HCT116 (cell line): ENCODE measurements around the gene POLE3.

Experiments used
- CEBPB ChIP-seq: IDR thresholded peaks from 2 replicates; pipeline ENCODE4 v1.6.1; 2012; ENCODE audit warnings: low read depth
- CTCF ChIP-seq, 3 experiments: fragments of 200-600 bp in 1 of 3; sonication (generic) in 1 of 3; IDR thresholded peaks in 2 of 3; conservative IDR thresholded peaks in 1 of 3; 2 replicates each; pipeline ENCODE4 v1.5.1; 2012 to 2017; ENCODE audit warnings: low read depth in 2 of 3, low read length in 2 of 3, antibody characterized with exemption in 1 of 3, borderline replicate concordance in 1 of 3, control low read depth in 1 of 3, mild to moderate bottlenecking in 1 of 3, mixed read lengths in 1 of 3, mixed run types in 1 of 3, moderate library complexity in 1 of 3; ENCODE audit not compliant: insufficient read depth in 1 of 3
- EGR1 ChIP-seq: IDR thresholded peaks from 2 replicates; pipeline ENCODE4 v1.6.1; 2012; ENCODE audit warnings: low read depth
- EZH2 ChIP-seq: fragments of 200-600 bp; sonication (generic); IDR thresholded peaks from 2 replicates; pipeline ENCODE4 v1.6.1; 2017; ENCODE audit warnings: antibody characterized with exemption, mixed run types
- EZH2phosphoT487 ChIP-seq: fragments of 200-600 bp; IDR thresholded peaks from 2 replicates; pipeline ENCODE4 v1.6.1; 2018; ENCODE audit warnings: antibody characterized with exemption, borderline replicate concordance
- JUND ChIP-seq: IDR thresholded peaks from 2 replicates; pipeline ENCODE4 v1.6.1; 2012
- MAX ChIP-seq: IDR thresholded peaks from 2 replicates; pipeline ENCODE4 v1.6.1; 2012
- POLR2A ChIP-seq: IDR thresholded peaks from 2 replicates; pipeline ENCODE4 v1.7.0; 2011; ENCODE audit warnings: borderline replicate concordance; ENCODE audit not compliant: insufficient read depth, insufficient read length; ENCODE audit errors: extremely low read depth
- POLR2AphosphoS5 ChIP-seq: IDR thresholded peaks from 2 replicates; pipeline ENCODE4 v1.6.1; 2011; ENCODE audit warnings: mild to moderate bottlenecking, low read depth, low read length, moderate library complexity
- REST ChIP-seq: IDR thresholded peaks from 2 replicates; pipeline ENCODE4 v1.6.1; 2012; ENCODE audit warnings: low read depth
- SIN3A ChIP-seq: IDR thresholded peaks from 2 replicates; pipeline ENCODE4 v1.6.1; 2012; ENCODE audit warnings: low read depth
- SP1 ChIP-seq: IDR thresholded peaks from 2 replicates; pipeline ENCODE4 v1.6.1; 2012; ENCODE audit warnings: low read depth
- ZNF274 ChIP-seq: fragments of 200-500 bp; sonication (Bioruptor generic); IDR thresholded peaks from 2 replicates; pipeline ENCODE4 v1.6.1; 2014; ENCODE audit warnings: mild to moderate bottlenecking, low read depth, low read length, inconsistent platforms

DNA sequence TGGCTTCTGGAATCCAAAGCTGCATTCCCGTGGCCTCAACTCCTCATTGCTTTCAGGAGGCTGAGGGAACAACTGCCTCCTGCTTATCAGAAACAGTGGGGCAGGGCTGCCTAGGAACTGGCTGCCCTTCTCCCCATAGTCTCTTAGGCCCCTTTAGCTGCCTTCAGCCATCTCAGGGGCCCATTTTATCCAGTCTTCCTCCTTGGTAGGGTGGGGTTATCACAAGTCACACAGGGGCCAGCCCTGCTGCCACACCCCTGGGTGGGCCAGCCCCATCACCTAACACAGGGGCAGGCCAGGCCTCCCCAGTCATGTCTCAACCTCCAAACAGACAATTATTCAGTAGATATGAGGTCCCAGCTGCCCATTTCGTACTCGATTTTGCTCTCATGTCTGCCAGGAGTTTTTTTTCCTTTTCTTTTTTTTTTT, 13.3 kb downstream of the POLE3 start:
- TF ChIP-seq EZH2 (no peak), EZH2phosphoT487 (no peak), EGR1 (no peak), ZNF274 (no peak), CTCF (IDR thresholded peaks at IDR 0.05 in 2 of 3, conservative IDR thresholded peaks at IDR 0.05 in 1 of 3; ENCODE audit: borderline replicate concordance in 1 of 3, insufficient read depth in 1 of 3, low read depth in 2 of 3, low read length in 2 of 3) (no peak), CEBPB (no peak), SIN3A (no peak), JUND (no peak), POLR2A (no peak), POLR2AphosphoS5 (no peak), SP1 (no peak), REST (no peak), MAX (no peak)
